Endothelial cell of umbilical vein (primary cell): ENCODE data around the gene SOX8.

Experiments
- CTCF ChIP-seq, 2 donors: IDR thresholded peaks; 1 replicate in 1 of 2; 2 replicates in 1 of 2; pipeline ENCODE4 v1.5.1; 2011; ENCODE audit warnings: low read length in 2 of 2, mild to moderate bottlenecking in 2 of 2, moderate library complexity in 2 of 2, control low read depth in 1 of 2, inconsistent platforms in 1 of 2, low read depth in 1 of 2; ENCODE audit not compliant: insufficient read depth in 1 of 2; ENCODE audit errors: extremely low read depth in 1 of 2
- EZH2 ChIP-seq: IDR thresholded peaks from 2 replicates; pipeline ENCODE4 v1.6.1; 2012; ENCODE audit warnings: borderline replicate concordance, low read depth, mild to moderate bottlenecking, moderate library complexity, low read length, inconsistent platforms; ENCODE audit not compliant: severe bottlenecking
- FOS ChIP-seq: IDR thresholded peaks from 2 replicates; pipeline ENCODE4 v1.6.1; 2011; ENCODE audit warnings: mild to moderate bottlenecking, low read length, moderate library complexity, borderline replicate concordance; ENCODE audit not compliant: insufficient read depth
- GATA2 ChIP-seq: IDR thresholded peaks from 2 replicates; pipeline ENCODE4 v1.7.0; 2011; ENCODE audit warnings: low read depth, mild to moderate bottlenecking, moderate library complexity, mixed read lengths, low read length; ENCODE audit not compliant: insufficient read length, insufficient read depth
- MAX ChIP-seq: IDR thresholded peaks from 2 replicates; pipeline ENCODE4 v1.6.1; 2011; ENCODE audit not compliant: insufficient read depth, insufficient read length
- MYC ChIP-seq: IDR thresholded peaks from one replicate; pipeline ENCODE4 v1.6.1; 2011; ENCODE audit warnings: mild to moderate bottlenecking, low read depth, low read length
- POLR2A ChIP-seq: IDR thresholded peaks from 2 replicates; pipeline ENCODE4 v1.6.1; 2012; ENCODE audit warnings: low read depth, mild to moderate bottlenecking, control low read depth, low read length
- POLR2AphosphoS5 ChIP-seq: IDR thresholded peaks from 2 replicates; pipeline ENCODE4 v1.6.1; 2012; ENCODE audit warnings: low read depth, mild to moderate bottlenecking, control low read depth, low read length, moderate library complexity; ENCODE audit not compliant: insufficient read depth

GRCh38 chr16:988471-989353 lies 7.1 kb downstream of the SOX8 start:
- TF ChIP-seq MAX (no peak), CTCF (IDR thresholded peaks at IDR 0.05; ENCODE audit: extremely low read depth in 1 of 2, insufficient read depth in 1 of 2, low read depth in 1 of 2, low read length in 2 of 2) (no peak), EZH2 (no peak), POLR2A (no peak), MYC (no peak), GATA2 (no peak), POLR2AphosphoS5 (no peak), FOS (no peak)
